CD14-positive monocyte (primary cell): ENCODE data around the gene F13A1. TPM values are rescaled to one million over a fixed set of nuclear protein-coding genes. Genes with fewer than 3 reads are reported as not detected.
A peak's percentile ranks its signal among the peaks of the same experiment; 100 is the strongest.

ENCODE experiments used
- DNase-seq, 3 donors: peaks; one replicate each; pipeline ENCODE4 v3.0.0-alpha.2; 2011 to 2022
- H2AFZ ChIP-seq: 2 replicates; pipeline ENCODE4 v1.6.0; 2012; ENCODE audit warnings: mild to moderate bottlenecking, low read depth, low read length, inconsistent platforms; ENCODE audit not compliant: insufficient read depth, poor library complexity, severe bottlenecking
- H3K27ac ChIP-seq, 2 donors: 1 replicate in 1 of 2; 2 replicates in 1 of 2; pipeline ENCODE4 v1.5.1; 2012 to 2013; ENCODE audit warnings: low read length in 2 of 2, control low read depth in 1 of 2, inconsistent platforms in 1 of 2, low read depth in 1 of 2, mild to moderate bottlenecking in 1 of 2
- H3K27me3 ChIP-seq, 2 donors: one replicate each; pipeline versions ENCODE4 v1.6.0 to v1.6.1; 2011 to 2013; ENCODE audit warnings: low read length in 2 of 2; ENCODE audit not compliant: control insufficient read depth in 2 of 2, insufficient read depth in 2 of 2
- H3K36me3 ChIP-seq, 2 donors: replicated peaks in 1 of 2; 1 replicate in 1 of 2; 2 replicates in 1 of 2; pipeline versions ENCODE4 v1.5.1 to v1.6.1; 2012 to 2013; ENCODE audit warnings: low read length in 2 of 2, control low read depth in 1 of 2, inconsistent platforms in 1 of 2, mild to moderate bottlenecking in 1 of 2; ENCODE audit not compliant: insufficient read depth in 2 of 2, control insufficient read depth in 1 of 2
- H3K4me1 ChIP-seq, 2 donors: 1 replicate in 1 of 2; 2 replicates in 1 of 2; pipeline versions ENCODE4 v1.5.1 to v1.6.1; 2012 to 2013; ENCODE audit warnings: low read length in 2 of 2, control low read depth in 1 of 2, inconsistent platforms in 1 of 2, mild to moderate bottlenecking in 1 of 2, moderate library complexity in 1 of 2; ENCODE audit not compliant: insufficient read depth in 2 of 2, control insufficient read depth in 1 of 2
- H3K4me2 ChIP-seq: replicated peaks from 2 replicates; pipeline ENCODE3; 2012; ENCODE audit warnings: low read length, moderate library complexity, mild to moderate bottlenecking; ENCODE audit not compliant: poor library complexity, severe bottlenecking; ENCODE audit errors: extremely low read depth
- H3K4me3 ChIP-seq, 3 experiments: fragments of 200-600 bp in 1 of 3; sonication (generic) in 1 of 3; replicated peaks in 1 of 3; 1 replicate in 2 of 3; 2 replicates in 1 of 3; pipeline ENCODE4 v1.5.1; 2011 to 2013; ENCODE audit warnings: low read length in 3 of 3, mild to moderate bottlenecking in 3 of 3, control low read depth in 2 of 3, low read depth in 2 of 3, inconsistent platforms in 1 of 3, moderate library complexity in 1 of 3
- H3K79me2 ChIP-seq: 2 replicates; pipeline ENCODE4 v1.6.0; 2012; ENCODE audit warnings: mild to moderate bottlenecking, control low read depth, inconsistent platforms, low read length, moderate library complexity; ENCODE audit not compliant: insufficient read depth
- H3K9ac ChIP-seq: 2 replicates; pipeline ENCODE4 v1.6.0; 2017; ENCODE audit warnings: low read length, mild to moderate bottlenecking; ENCODE audit not compliant: insufficient read depth, poor library complexity, severe bottlenecking
- H3K9me3 ChIP-seq, 2 donors: replicated peaks in 1 of 2; 1 replicate in 1 of 2; 2 replicates in 1 of 2; pipeline versions ENCODE4 v1.5.1 to v1.6.1; 2012 to 2013; ENCODE audit warnings: low read length in 2 of 2, control low read depth in 1 of 2; ENCODE audit not compliant: control insufficient read depth in 1 of 2, insufficient read depth in 1 of 2
- H4K20me1 ChIP-seq: 2 replicates; pipeline ENCODE4 v1.6.0; 2012; ENCODE audit warnings: mild to moderate bottlenecking, low read length, control low read depth, moderate library complexity; ENCODE audit not compliant: insufficient read depth
- H3K27ac Mint-ChIP-seq, 7 donors: one replicate each; pipeline ENCODE4 v1.8.0; 2020; ENCODE audit warnings: mild to moderate bottlenecking in 7 of 7, mixed read lengths in 7 of 7, moderate library complexity in 6 of 7, inconsistent platforms in 2 of 7
- H3K27me3 Mint-ChIP-seq, 3 donors: one replicate each; pipeline ENCODE4 v1.8.0; 2021 to 2022; ENCODE audit warnings: low read depth in 3 of 3, mild to moderate bottlenecking in 3 of 3, mixed read lengths in 3 of 3, moderate library complexity in 3 of 3, inconsistent platforms in 1 of 3
- H3K36me3 Mint-ChIP-seq, 2 donors: one replicate each; pipeline ENCODE4 v1.8.0; 2020; ENCODE audit warnings: mixed read lengths in 2 of 2, inconsistent platforms in 1 of 2, mild to moderate bottlenecking in 1 of 2
- H3K4me1 Mint-ChIP-seq: one replicate; pipeline ENCODE4 v1.8.0; 2020; ENCODE audit warnings: mild to moderate bottlenecking, mixed read lengths
- H3K4me3 Mint-ChIP-seq, 2 donors: one replicate each; pipeline ENCODE4 v1.8.0; 2020; ENCODE audit warnings: mild to moderate bottlenecking in 2 of 2, mixed read lengths in 2 of 2, moderate library complexity in 1 of 2
- H3K9me3 Mint-ChIP-seq, 7 donors: one replicate each; pipeline ENCODE4 v1.8.0; 2020 to 2022; ENCODE audit warnings: mixed read lengths in 7 of 7, mild to moderate bottlenecking in 6 of 7, moderate library complexity in 6 of 7, inconsistent platforms in 2 of 7
- CTCF ChIP-seq: fragments of 200-600 bp; IDR thresholded peaks from one replicate; pipeline ENCODE4 v1.8.0; 2022; ENCODE audit warnings: antibody characterized with exemption, mild to moderate bottlenecking
- intact Hi-C, 2 donors: fragments of 100-400 bp; cut with micrococcal nuclease; formaldehyde crosslinking; loops; one replicate each; pipeline versions ENCODE4 v1.15.0 to v1.15.1; 2023
- polyA plus RNA-seq, 3 donors: library from polyadenylated mRNA; depleted of rRNA in 1 of 3; unstranded in 2 of 3; stranded (reverse) in 1 of 3; fragments of 300-500 nt in 2 of 3; fragments of >200 nt in 1 of 3; fragmentation: Illumina TruSeq in 2 of 3; gene quantifications; 1 replicate in 2 of 3; 2 replicates in 1 of 3; pipeline ENCODE4 v1.2.3, GENCODE V29; 2012 to 2021
- small RNA-seq: library from RNA; depleted of rRNA; stranded (forward); fragments of <200 nt; gene quantifications from one replicate; pipeline ENCODE3, GENCODE V24; 2012; ENCODE audit warnings: low read depth; ENCODE audit not compliant: insufficient read length

The F13A1 gene
- polyA plus RNA-seq, 3 donors = 49.0 to 136 (median 105) TPM

- H3K27ac ChIP-seq = no peak overlapping the region
- Mint-ChIP-seq H3K9me3 (peaks cover 0 to 13% (median 6%) of the 10 kb centered on the region in 7 donors), H3K27me3 (peaks cover 6 to 38% (median 20%) of the 10 kb centered on the region in 3 donors), H3K4me1 (no peaks in the 10 kb centered on the region), H3K27ac (no peak overlapping the region), H3K4me3 (no peak overlapping the region), H3K36me3 (no peaks in the 10 kb centered on the region)
- no peak overlapping the region for H3K4me2 ChIP-seq
- H3K79me2 ChIP-seq = no peaks in the 10 kb centered on the region
- no peaks in the 10 kb centered on the region for H3K9me3 ChIP-seq
- H3K4me3 ChIP-seq = no peak overlapping the region
- DNase-seq = peak; percentile 2 to 32 (median 4)
- intact Hi-C loops = no loop called here
- H3K27me3 ChIP-seq = peaks cover 8 to 13% of the 10 kb centered on the region in 2 donors
- no peaks in the 10 kb centered on the region for H4K20me1 ChIP-seq
- no peaks in the 10 kb centered on the region for H3K4me1 ChIP-seq
- H3K36me3 ChIP-seq = no peaks in the 10 kb centered on the region
- no peak overlapping the region for H2AFZ ChIP-seq
- no peak overlapping the region for H3K9ac ChIP-seq
- peak; percentile 36 for TF ChIP-seq CTCF
Measured at GRCh38 chr6:6105472-6106036, 214.9 kb downstream of the F13A1 start.

Small RNA genes lying within 50 kb of the gene (small RNA-seq; reads per million reads assigned to genes)
- gene MIR7853 = not detected
